HG03196 (cell line): ENCODE data around the gene SEC16B.

ENCODE experiments used
- ATAC-seq: cut with Tn5 transposase; IDR thresholded peaks from one replicate; pipeline ENCODE4 v1.9.1; 2021; ENCODE audit not compliant: unreplicated experiment

Gene SEC16B

DNA sequence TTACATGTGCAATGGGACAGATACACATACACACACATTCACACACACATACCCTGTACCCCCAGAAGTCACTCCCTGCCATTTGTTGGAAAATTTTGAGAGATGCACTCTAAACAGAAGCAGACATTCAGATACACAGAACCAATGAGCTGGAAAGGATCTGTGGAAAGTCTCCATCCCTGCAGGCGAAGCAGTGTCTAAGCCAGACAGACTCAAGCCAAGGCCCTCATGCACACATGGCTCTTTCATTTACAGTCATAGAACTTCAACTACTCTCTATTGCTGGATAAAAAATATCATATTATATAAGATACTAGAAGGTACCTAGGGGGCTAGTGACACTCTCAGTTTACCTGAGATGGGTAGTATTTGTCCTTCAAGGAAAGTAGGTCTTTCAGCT is 7.3 kb upstream of the SEC16B start:
- ATAC-seq: no peak

- no peak for ATAC-seq
Observed at GRCh38 chr1:177976596-177976995, 6.7 kb upstream of the SEC16B start.

DNA sequence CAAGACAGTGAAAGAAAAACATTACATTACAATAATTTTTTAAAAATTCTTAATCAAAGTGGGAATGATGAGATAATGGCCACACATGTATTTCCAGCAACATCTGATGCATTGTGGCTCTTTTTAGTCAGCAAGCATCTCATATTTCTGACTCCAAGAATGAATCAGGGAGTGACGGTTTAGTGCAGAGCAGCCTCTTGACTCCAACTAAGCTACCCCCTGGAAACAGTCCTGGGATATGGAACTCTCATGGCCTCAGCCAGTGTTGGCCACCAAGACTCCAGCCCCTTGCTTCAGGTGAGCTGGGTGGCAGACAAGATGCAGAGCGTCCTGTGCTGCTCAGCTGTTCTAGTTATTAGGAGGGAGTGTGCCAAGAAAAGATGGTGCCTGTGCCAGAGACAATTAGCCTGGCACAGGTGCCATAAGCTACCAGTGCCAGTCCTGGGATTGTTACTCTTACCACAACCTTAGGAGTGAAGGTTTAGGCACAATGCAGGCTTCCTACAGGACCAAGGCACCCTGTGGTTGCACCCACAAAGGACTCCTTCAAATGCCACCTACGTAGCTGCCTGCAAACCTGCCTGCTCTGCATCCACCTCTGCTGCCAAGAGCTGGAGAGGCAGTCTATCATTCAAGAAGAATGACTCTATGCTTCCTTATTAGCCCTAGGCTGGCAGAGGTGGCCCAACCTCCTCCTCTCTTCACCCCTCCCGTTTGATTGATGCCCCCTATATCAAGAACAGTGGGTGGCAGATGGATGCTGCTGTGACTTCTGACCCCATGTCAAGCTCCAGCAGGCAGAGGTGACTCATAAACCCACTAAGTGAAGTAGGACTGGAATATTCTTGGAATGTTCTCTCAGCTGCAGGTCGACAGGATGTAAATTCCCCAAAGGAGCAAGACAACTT is 6.0 kb upstream of the SEC16B start:
- no peak for ATAC-seq

GRCh38 chr1:177973585-177973984 is 3.7 kb upstream of the SEC16B start:
- no peak for ATAC-seq

DNA sequence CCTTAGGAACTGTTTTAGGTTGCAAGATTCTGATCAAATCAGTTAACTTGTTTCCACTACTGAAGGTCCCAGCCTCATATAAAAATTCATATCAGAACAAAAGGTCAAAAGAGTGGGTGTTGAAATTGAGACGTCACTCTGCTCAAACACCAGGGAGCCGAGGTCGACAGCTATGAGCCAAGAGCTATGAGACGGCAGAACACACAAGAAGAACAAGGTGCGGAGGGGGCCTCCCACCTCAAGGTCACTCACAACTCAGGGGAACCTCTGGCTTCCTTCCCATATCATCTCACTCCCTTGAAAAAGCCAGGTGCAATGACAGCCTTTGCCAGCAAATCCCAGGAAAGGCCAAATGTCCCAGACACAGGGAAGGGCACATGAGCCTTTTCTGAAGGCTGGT is 749 bp downstream of the SEC16B start:
- no peak for ATAC-seq

GRCh38 chr1:177966199-177966598 is 3.7 kb downstream of the SEC16B start:
- no peak for ATAC-seq

- no peak for ATAC-seq
Observed at GRCh38 chr1:177965293-177965692, 4.6 kb downstream of the SEC16B start.

GRCh38 chr1:177964336-177964735 is 5.5 kb downstream of the SEC16B start:
- no peak for ATAC-seq

- no peak for ATAC-seq
Observed at GRCh38 chr1:177960939-177961622, 8.8 kb downstream of the SEC16B start.

DNA sequence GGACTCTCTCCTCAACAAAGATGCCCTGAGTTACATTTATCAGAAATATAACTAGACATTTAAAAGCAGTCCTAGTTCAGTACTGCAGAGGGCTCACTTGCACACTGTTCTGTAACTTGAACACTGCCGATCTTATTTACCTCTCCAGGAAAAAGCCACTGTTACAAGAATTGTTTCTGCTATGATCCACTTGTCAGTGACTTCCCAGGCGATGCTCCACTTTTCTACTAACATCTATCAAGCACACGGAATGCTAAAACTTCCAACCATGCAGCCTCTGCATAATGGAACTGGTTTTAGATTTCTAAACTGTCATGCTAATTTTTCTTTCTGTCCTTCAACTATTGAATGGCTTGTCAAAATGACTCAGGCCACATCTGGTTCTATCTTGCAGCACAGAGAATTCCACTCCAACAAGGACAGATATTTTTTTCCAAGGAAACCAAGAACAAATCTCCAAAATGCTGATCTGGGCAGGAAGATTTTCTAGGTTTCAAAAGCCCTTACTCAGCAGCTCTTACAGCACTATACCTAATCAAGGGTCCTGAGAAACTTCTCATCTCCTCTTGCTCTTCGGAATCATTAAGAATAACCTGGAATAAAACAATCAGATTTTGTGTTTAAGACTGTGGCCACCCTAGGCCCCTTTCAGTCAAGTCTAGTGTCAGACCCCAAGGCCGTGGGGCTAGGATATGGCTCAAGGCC is 9.9 kb downstream of the SEC16B start:
- no peak for ATAC-seq

DNA sequence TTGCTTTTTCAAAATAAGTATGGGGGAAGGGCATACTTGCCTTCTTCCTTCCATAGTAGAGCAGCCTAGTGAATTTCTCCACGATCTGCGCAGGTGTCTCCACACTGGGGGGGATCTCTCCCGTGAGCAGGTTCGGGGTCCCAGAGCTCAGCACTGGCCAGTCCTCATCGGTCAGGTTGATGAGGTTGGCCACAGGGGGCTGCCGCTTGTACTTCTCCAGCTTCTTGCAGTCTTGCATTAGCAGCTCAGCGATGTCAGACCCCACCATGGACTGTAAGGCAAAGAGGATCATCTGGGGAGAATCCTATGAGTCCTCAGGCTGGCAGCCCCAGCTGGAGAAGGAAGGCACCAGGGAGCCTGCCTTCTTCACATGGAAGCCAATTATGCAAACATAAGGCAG is 11.8 kb downstream of the SEC16B start:
- no peak for ATAC-seq

- no peak for ATAC-seq
Observed at GRCh38 chr1:177954076-177954475, 15.8 kb downstream of the SEC16B start.

DNA sequence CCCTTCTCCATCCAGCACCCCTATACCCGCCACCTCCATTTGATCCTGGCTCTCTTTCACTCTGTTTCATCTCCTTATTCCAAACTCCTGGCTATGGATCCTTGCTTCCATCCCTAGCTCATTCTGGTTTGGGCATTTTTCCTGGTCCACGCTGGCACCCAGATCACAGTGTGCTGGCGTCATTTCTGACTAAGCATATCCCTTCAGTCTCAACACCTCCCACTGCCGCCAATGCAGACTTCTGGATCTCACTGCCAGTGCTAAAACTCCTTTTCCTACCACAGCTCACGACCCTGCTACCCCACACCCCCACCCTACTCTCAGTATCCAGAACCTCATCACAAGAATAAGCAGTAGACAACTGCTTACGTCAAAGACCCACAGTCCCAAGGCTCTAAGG is 16.3 kb downstream of the SEC16B start:
- ATAC-seq: no peak

- ATAC-seq: no peak
Observed at GRCh38 chr1:177952691-177953090, 17.2 kb downstream of the SEC16B start.

- no peak for ATAC-seq
Observed at GRCh38 chr1:177952249-177952648, 17.6 kb downstream of the SEC16B start.

DNA sequence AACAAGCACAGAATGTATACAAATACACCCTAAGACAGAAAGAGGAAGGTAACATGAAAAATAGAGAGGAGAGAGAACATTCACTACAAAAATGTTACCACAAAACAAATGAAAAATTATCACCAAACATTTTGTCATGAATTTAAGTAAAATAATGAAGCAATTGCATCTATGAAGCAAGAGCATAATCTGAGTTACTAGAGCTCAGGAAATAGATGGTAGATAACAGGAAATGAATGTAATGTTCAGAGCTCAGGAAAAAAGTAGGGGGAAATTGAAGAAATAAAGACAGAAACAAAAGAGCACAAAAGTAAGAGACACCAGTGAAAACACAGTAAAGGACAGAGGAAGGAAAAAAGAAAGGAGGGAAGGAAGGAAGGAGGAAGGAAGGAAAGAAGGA is 19.4 kb downstream of the SEC16B start:
- no peak for ATAC-seq

DNA sequence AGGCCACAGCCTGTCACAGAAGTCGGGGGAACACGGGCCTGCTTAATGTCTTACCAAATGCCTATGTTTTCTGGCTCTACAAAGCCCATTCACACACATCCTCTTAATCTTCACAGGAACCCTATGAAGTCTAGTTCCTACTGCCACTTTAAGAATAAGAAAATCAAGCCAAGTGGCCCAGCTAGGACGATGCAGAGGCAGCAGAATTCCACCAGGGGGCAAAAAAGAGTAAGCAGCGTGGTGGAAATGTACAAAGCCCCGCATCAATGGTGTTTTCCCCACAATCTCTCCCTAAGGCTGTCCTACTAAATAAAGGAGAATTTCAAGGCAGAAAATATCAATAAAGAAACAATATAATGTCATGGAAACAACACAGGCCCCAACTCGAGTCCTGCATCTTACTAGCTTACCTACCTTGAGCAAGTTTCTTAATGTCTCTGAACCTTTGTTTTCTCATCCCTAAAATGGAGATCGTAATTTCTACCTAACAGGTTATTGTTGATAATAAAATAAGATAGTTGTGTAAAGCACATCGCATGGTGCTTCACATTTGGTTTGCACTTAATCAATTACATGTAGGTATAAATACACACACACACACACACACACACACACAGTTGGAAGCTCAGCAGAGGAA is 21.4 kb downstream of the SEC16B start:
- ATAC-seq: peak; percentile 76

DNA sequence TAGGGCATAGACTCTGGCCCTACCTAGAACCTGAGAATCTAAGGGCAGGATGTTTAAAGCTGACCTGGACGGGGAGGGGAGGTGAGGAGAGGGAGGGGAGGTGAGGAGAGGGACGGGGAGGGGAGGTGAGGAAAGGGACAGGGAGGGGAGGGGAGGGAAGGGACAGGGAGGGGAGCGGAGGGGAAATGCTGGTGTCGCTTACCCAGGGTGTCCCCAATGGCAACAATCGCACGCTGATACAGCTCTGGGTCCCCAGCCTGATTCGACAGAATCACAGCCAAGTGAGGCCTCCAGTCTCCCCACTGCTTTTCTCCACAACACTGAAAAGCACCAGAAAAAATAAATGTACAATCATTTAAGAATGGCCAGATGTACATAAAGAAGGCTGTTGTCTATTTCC is 22.2 kb downstream of the SEC16B start:
- ATAC-seq: no peak

- ATAC-seq: no peak
Observed at GRCh38 chr1:177945943-177946650, 23.8 kb downstream of the SEC16B start.

- no peak for ATAC-seq
Observed at GRCh38 chr1:177944016-177944949, 25.6 kb downstream of the SEC16B start.
